Mesenteric fat pad (tissue), 1 donor: ENCODE data around the gene CHRDL1. TPM values are rescaled to one million over a fixed set of nuclear protein-coding genes. Genes with fewer than 3 reads are reported as not detected.
"Not testable (repeated sequence)": the region's sequence is repeated elsewhere in the genome, so short reads cannot be mapped to it uniquely, and the experiment has no call there.

ENCODE experiments used
- DNase-seq: peaks from one replicate; pipeline ENCODE4 v3.0.0-alpha.2; 2020; ENCODE audit warnings: low spot score
- total RNA-seq: library from RNA; stranded (reverse); fragmentation: NEBNext Ultra II Directional; extraction: Animal tissue kit (Norgen Biotek cat#: 25700); gene quantifications from one replicate; pipeline ENCODE4 v1.2.1, GENCODE V29; 2021
- donor health status: DM: yes; HTN: yes; CAD: no.

CHRDL1 gene
- total RNA-seq, 1 donor from 2014 or later = 248 TPM

DNA sequence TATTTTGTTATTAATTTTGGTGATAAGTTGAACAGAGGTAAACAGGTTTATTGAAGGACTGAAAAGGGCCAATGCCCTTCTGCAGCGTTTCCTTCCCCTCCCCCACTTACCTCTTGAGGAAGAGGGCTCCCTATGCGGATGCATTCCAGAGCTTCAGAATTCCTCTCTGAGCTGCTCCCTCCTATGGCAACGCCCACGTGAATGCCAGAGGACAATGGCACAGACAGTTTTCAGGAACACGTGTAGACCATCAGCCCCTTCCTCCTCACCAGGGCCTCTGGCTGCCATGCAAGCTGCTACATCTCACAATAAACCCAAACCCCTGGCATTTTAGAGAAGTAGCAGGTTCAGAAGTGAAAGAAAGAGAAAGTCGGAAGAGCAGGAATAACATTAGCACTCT, 127.9 kb downstream of the CHRDL1 start:
- no peak for DNase-seq

DNA sequence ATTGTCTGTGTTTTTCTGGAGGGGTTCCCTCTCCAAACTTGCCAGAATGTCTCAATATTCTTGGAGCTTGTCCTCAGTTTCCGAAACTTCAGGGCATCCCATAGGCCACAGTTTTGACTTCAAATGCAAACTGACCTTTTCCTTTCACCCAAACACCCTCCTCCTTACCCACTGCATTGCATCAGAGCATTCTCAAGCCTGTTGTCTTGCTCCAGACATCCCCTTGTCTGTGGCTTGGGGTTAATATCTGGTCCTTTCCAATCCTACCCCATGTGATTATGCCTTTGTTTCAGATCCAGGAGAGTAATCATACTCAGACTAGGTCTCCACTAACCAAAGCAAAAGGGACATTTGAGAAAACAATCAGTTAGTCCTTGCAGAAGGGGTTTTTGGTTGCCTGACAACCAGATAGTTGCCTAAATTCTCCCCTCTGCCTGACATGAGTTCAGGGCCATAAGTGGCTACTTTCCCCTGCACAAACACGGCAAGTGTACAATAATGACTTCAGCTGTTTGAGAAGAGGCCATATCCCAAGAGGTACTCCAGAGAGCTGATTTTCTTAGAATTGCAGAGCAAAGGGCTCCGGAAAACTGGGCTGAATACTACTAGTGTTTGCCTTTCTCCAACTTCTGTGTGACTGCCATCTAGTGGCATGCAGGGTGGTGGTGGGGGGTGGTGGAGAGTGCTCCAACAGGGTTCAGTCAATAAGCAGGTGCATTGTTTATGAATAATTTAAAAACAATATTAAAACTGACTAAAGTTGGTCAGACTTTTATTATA, 130.2 kb downstream of the CHRDL1 start:
- no peak for DNase-seq

DNA sequence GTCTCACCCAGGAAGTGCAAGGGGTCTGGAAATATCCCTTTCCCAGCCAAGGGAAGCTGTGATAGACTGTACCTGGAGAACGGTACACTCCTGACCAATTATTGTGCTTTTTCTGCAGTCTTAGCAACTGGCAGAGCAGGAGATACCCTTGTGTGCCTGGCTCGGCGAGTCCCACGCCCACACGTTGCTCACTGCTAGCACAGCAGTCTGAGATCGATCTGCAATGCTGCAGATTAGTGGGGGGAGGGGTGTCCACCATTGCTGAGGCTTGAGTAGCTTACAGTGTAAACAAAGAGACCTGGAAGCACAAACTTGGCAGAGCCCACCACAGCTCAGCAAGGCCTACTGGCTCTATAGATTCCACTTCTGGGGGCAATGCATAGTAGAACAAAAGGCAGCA, 138.5 kb downstream of the CHRDL1 start:
- DNase-seq = no peak

DNA sequence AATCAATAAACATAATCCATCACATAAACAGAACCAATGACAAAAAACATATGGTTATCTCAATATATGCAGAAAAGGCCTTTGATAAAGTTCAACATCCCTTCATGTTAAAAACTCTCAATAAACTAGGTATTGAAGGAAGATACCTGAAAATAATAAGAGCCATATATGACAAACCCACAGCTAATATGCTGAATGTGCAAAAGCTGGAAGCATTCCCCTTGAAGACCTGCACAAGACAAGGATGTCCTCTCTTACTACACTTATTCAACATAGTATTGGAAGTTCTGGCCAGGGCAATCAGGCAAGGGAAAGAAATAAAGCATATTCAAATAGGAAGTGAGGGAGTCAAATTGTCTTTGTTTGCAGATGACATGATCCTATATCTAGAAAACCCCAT, 141.3 kb downstream of the CHRDL1 start:
- DNase-seq = not testable (repeated sequence)

DNA sequence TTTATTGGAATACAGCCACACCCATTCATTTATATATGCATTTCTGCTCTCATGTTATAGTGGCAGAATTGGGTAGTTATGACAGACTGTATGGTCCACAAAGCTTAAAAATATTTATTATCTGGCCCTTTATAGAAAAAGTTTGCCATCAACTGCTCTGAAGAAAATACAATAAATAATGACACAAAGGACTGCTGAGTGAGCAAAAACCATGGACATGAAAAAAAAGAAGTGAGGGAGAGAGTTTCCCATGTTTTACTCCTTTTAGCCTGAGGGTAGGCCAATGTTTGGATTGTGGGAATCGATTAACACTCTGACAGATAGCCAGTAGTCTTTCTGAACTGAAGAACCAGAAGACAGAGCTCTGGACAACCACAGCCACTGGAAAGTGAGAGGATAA, 149.2 kb downstream of the CHRDL1 start:
- no peak for DNase-seq
